Aorta (tissue), 5 donors: Measurements from ENCODE around the gene GULP1. TPM values are rescaled to one million over a fixed set of nuclear protein-coding genes. Genes with fewer than 3 reads are reported as not detected.

Source experiments
- ATAC-seq: fragments of 200-7000 bp; cut with Tn5 transposase; one replicate; pipeline ENCODE4 v1.9.1; 2022; ENCODE audit warnings: moderate library complexity; ENCODE audit not compliant: low FRiP score
- DNase-seq, 2 donors: peaks; one replicate each; pipeline ENCODE4 v3.0.0-alpha.2; 2020
- H3K27ac ChIP-seq, 2 donors: one replicate each; pipeline ENCODE4 v1.5.1; 2013; ENCODE audit warnings: low read length in 2 of 2, mild to moderate bottlenecking in 2 of 2, moderate library complexity in 2 of 2, control low read depth in 1 of 2, inconsistent platforms in 1 of 2, low read depth in 1 of 2
- H3K27me3 ChIP-seq, 2 donors: one replicate each; pipeline ENCODE4 v1.6.1; 2013; ENCODE audit warnings: control low read depth in 1 of 2, low read length in 1 of 2, mild to moderate bottlenecking in 1 of 2, moderate library complexity in 1 of 2; ENCODE audit not compliant: insufficient read depth in 2 of 2, control insufficient read depth in 1 of 2
- H3K36me3 ChIP-seq, 2 donors: one replicate each; pipeline ENCODE4 v1.6.1; 2013; ENCODE audit warnings: control low read depth in 1 of 2, low read length in 1 of 2, mild to moderate bottlenecking in 1 of 2; ENCODE audit not compliant: insufficient read depth in 2 of 2, control insufficient read depth in 1 of 2
- H3K4me1 ChIP-seq, 2 donors: one replicate each; pipeline ENCODE4 v1.6.1; 2013; ENCODE audit warnings: low read length in 2 of 2, control low read depth in 1 of 2, mild to moderate bottlenecking in 1 of 2, moderate library complexity in 1 of 2; ENCODE audit not compliant: insufficient read depth in 2 of 2, control insufficient read depth in 1 of 2
- H3K4me3 ChIP-seq, 2 donors: one replicate each; pipeline ENCODE4 v1.5.1; 2013; ENCODE audit warnings: low read length in 2 of 2, control low read depth in 1 of 2, mild to moderate bottlenecking in 1 of 2
- H3K9me3 ChIP-seq: one replicate; pipeline ENCODE4 v1.6.1; 2013; ENCODE audit warnings: mild to moderate bottlenecking, low read length; ENCODE audit not compliant: control insufficient read depth
- WGBS, 2 donors: extraction: QIAGEN DNeasy Blood & Tissue Kit; methylation state at CpG; one replicate each; pipeline ENCODE4 v1.1.7; 2013; 5-methylcytosine and 5-hydroxymethylcytosine counted together
- intact Hi-C, 2 donors: fragments of 100-400 bp; cut with DNase I; formaldehyde crosslinking; loops; one replicate each; pipeline versions ENCODE4 v1.14.2 to v1.15.0; 2022
- polyA plus RNA-seq, 2 donors: library from polyadenylated mRNA; stranded (reverse); fragments of 200-250 nt; gene quantifications; one replicate each; pipeline ENCODE4 v1.2.3, GENCODE V29; 2013
- total RNA-seq, 2 donors: library from RNA; stranded (reverse); fragmentation: NEBNext Ultra II Directional; extraction: Animal tissue kit (Norgen Biotek cat#: 25700); gene quantifications; one replicate each; pipeline ENCODE4 v1.2.1, GENCODE V29; 2021
- donor health status: healthy with polysubstance abuse.
- donor health status: Bipolar disorder and iron deficiency.
- donor health status: DM: no; HTN: no; CAD: no.
- donor health status: DM: no; HTN: no; CAD: no.
- donor health status: DM: yes; HTN: yes; CAD: no.

GULP1 gene
- total and polyA plus RNA-seq, 4 donors = 60.2 to 74.8 (median 67.1) TPM

GRCh38 chr2:188517549-188518215 lies 226.0 kb downstream of the GULP1 start:
- no peak for ATAC-seq
- Histone ChIP-seq H3K4me3 (no peak overlapping the region), H3K36me3 (no peaks in the 10 kb centered on the region), H3K9me3 (no peaks in the 10 kb centered on the region), H3K27ac (no peak overlapping the region), H3K4me1 (peaks cover 2 to 3% of the 10 kb centered on the region in 2 donors), H3K27me3 (no peaks in the 10 kb centered on the region)
- DNase-seq = no peak
- 31 to 43% methylated on average over 7 of the region's 7 CpGs for WGBS, 2 donors
- intact Hi-C loops = loop anchor here (10.0 kb wide), 4 partner anchors 313 to 793 kb away; no protein-coding TSS in a partner anchor

- H3K4me1 ChIP-seq = peaks cover 2 to 3% of the 10 kb centered on the region in 2 donors
- H3K9me3 ChIP-seq = no peaks in the 10 kb centered on the region
- intact Hi-C loops = loop anchor here (10.0 kb wide), 4 partner anchors 314 to 794 kb away; no protein-coding TSS in a partner anchor
- ATAC-seq = no peak
- H3K36me3 ChIP-seq = no peaks in the 10 kb centered on the region
- H3K4me3 ChIP-seq = no peak overlapping the region
- WGBS, 2 donors = 8 to 10% methylated on average over 1 of the region's 1 CpG
- DNase-seq = no peak
- H3K27me3 ChIP-seq = no peaks in the 10 kb centered on the region
- no peak overlapping the region for H3K27ac ChIP-seq
These were observed 226.7 kb downstream of the GULP1 start for GRCh38 chr2:188518381-188518780.

- Histone ChIP-seq H3K9me3 (no peaks in the 10 kb centered on the region), H3K27ac (no peak overlapping the region), H3K36me3 (no peaks in the 10 kb centered on the region), H3K4me1 (peaks cover 2 to 3% of the 10 kb centered on the region in 2 donors), H3K4me3 (no peak overlapping the region), H3K27me3 (no peaks in the 10 kb centered on the region)
- ATAC-seq = no peak
- intact Hi-C loops = loop anchor here (10.0 kb wide), 4 partner anchors 314 to 794 kb away; no protein-coding TSS in a partner anchor
- DNase-seq = no peak
These were observed 227.5 kb downstream of the GULP1 start for GRCh38 chr2:188519136-188519535.

DNA sequence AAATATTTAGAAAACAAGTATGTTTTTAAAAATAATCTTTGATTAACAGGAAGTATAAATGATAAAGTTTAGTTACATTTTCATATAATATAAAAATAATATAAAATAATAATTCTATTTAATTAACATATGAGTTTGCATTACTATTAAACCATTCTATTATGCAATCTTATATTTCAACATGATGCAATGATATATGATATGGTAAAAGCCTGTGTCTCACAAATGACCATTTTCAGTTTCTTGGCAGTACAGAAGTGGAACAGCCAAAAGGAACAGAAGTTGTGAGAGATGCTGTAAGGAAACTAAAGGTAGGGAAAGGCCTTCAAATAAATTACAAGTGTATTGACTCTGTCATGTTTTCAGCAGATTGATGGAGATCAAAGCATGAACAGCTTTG lies 230.8 kb downstream of the GULP1 start:
- DNase-seq (no peak), ATAC-seq (no peak)
- no peaks in the 10 kb centered on the region for H3K27me3 ChIP-seq
- no peak overlapping the region for H3K4me3 ChIP-seq
- H3K4me1 ChIP-seq = peaks cover 2 to 3% of the 10 kb centered on the region in 2 donors
- H3K36me3 ChIP-seq = no peaks in the 10 kb centered on the region
- intact Hi-C loops = loop anchor here (2.0 to 10.0 kb wide), 4 partner anchors 262 to 892 kb away; no protein-coding TSS in a partner anchor
- no peaks in the 10 kb centered on the region for H3K9me3 ChIP-seq
- no peak overlapping the region for H3K27ac ChIP-seq

DNA sequence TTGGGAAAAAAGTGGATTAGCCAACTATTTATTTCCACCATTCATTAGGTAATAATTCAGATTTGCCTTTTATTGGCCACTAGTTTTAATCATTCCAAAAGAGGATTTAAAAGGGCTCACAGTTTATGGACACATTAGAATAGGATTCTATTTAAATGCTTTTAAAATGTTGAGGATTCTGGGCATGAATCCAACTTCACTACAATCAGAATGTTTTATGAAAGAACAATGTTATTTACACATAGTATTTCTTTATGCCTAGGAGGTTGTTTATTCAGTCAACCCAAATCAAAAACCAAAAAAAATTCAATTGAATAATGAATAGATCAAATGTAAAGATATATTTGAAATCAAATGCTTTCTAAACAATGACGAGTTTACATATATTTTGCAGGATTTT lies 232.2 kb downstream of the GULP1 start:
- 88 to 94% methylated on average over 1 of the region's 1 CpG for WGBS, 2 donors
- Histone ChIP-seq H3K36me3 (no peaks in the 10 kb centered on the region), H3K4me3 (no peak overlapping the region), H3K27me3 (no peaks in the 10 kb centered on the region), H3K9me3 (no peaks in the 10 kb centered on the region), H3K4me1 (no peaks in the 10 kb centered on the region), H3K27ac (no peak overlapping the region)
- DNase-seq = no peak
- intact Hi-C loops = loop anchor here (2.0 to 10.0 kb wide), 4 partner anchors 261 to 891 kb away; no protein-coding TSS in a partner anchor
- ATAC-seq = no peak

DNA sequence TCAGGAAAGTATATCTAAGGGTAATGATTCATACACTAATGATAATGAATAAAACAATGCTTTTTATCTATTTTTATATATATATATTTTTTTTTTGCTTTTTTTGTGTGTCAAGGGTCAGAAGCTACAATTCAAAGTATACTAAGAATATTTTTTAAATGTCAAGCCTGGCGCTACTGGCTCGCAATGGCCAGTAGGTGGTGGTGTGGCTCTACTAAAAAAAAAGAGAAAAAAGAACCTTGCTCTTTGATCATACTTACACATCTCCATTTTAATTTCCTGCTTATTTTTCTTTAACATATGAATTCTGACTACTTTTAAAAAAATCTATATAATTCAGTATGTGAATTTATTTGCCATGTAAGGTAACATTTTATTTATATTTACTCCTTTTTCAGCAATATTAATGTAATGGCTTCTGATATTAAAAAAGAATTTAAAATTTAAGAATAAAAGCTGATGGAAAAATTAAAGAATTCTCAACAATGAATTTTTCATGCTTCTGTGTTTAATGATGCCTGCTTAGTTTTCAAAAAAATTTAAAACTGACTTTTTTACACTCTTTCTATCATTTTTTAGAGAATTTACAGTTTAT lies 232.9 kb downstream of the GULP1 start:
- DNase-seq (no peak), ATAC-seq (peak; percentile 82)
- Histone ChIP-seq H3K9me3 (no peaks in the 10 kb centered on the region), H3K27me3 (no peaks in the 10 kb centered on the region), H3K4me1 (no peaks in the 10 kb centered on the region), H3K4me3 (no peak overlapping the region), H3K27ac (no peak overlapping the region), H3K36me3 (no peaks in the 10 kb centered on the region)
- WGBS, 2 donors = 0% methylated on average over 2 of the region's 2 CpGs
- intact Hi-C loops = loop anchor here (5.0 to 10.0 kb wide), 5 partner anchors 260 to 890 kb away; no protein-coding TSS in a partner anchor

DNA sequence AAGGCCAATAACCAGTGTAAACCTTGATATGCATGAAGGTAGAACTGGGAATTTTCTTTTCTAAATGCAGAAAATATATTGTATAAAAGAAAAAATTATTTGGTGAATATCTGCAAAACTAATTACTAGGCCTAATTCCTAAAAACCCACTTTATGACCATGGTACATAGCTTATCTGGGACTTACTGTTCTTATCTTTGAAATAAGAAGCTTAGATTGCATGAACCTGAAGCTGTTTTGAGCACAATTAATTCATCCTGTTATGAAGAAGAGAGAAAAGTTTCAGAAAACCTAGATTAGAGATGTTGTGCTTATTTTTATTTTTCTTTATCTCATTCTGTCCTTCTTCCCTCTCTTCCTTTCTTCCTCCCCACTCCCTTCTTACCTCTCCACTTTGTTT lies 235.0 kb downstream of the GULP1 start:
- Histone ChIP-seq H3K27me3 (no peaks in the 10 kb centered on the region), H3K36me3 (no peaks in the 10 kb centered on the region), H3K4me1 (no peaks in the 10 kb centered on the region), H3K9me3 (no peaks in the 10 kb centered on the region), H3K4me3 (no peak overlapping the region), H3K27ac (peak overlapping the region in 1 of 2 donors; percentile 57)
- ATAC-seq = no peak
- intact Hi-C loops = loop anchor here (5.0 to 10.0 kb wide), 5 partner anchors 258 to 888 kb away; no protein-coding TSS in a partner anchor
- no peak for DNase-seq

DNA sequence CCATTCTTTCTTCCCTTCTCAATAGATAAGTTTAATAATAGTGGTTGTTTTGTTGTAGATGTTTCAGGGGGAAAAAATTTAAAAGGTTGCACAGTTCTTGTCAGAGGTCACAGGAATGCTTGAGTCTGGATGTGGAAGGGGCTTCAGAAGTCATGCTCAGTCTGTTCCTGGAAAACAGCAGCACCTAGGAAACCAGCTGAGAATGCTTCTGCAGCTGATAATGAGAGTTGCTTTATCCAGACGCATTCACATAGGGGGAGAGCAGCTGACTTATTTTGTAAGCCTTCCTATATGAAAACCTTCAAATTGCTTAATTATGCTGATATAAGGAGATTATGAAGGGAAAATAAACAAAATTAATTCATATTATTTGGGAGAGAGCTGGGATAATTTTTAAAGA lies 235.5 kb downstream of the GULP1 start:
- ATAC-seq (no peak), DNase-seq (no peak)
- peak overlapping the region in 1 of 2 donors; percentile 29 for H3K4me3 ChIP-seq
- no peaks in the 10 kb centered on the region for H3K36me3 ChIP-seq
- no peaks in the 10 kb centered on the region for H3K9me3 ChIP-seq
- no peak overlapping the region for H3K27ac ChIP-seq
- WGBS, 2 donors = 6 to 9% methylated on average over 1 of the region's 1 CpG
- no peaks in the 10 kb centered on the region for H3K27me3 ChIP-seq
- H3K4me1 ChIP-seq = no peaks in the 10 kb centered on the region
- intact Hi-C loops = loop anchor here (5.0 to 10.0 kb wide), 5 partner anchors 258 to 888 kb away; no protein-coding TSS in a partner anchor

- Histone ChIP-seq H3K27ac (peak overlapping the region in 1 of 2 donors; percentile 67), H3K27me3 (no peaks in the 10 kb centered on the region), H3K4me1 (no peaks in the 10 kb centered on the region), H3K4me3 (peak overlapping the region; percentile 29 to 54), H3K9me3 (no peaks in the 10 kb centered on the region), H3K36me3 (no peaks in the 10 kb centered on the region)
- intact Hi-C loops = loop anchor here (5.0 to 10.0 kb wide), 5 partner anchors 257 to 887 kb away; no protein-coding TSS in a partner anchor
- DNase-seq (no peak), ATAC-seq (no peak)
- WGBS, 2 donors = 4 to 7% methylated on average over 5 of the region's 5 CpGs
These were observed 235.9 kb downstream of the GULP1 start for GRCh38 chr2:188527581-188527993.
